HG02571 (cell line): Measurements from ENCODE around the gene RPS6KA5.
"Not testable (repeated sequence)": the region's sequence is repeated elsewhere in the genome, so short reads cannot be mapped to it uniquely, and the experiment has no call there.

Experiments used
- ATAC-seq: cut with Tn5 transposase; IDR thresholded peaks from one replicate; pipeline ENCODE4 v1.9.1; 2021; ENCODE audit warnings: mild to moderate bottlenecking, moderate library complexity; ENCODE audit not compliant: unreplicated experiment

The RPS6KA5 gene

DNA sequence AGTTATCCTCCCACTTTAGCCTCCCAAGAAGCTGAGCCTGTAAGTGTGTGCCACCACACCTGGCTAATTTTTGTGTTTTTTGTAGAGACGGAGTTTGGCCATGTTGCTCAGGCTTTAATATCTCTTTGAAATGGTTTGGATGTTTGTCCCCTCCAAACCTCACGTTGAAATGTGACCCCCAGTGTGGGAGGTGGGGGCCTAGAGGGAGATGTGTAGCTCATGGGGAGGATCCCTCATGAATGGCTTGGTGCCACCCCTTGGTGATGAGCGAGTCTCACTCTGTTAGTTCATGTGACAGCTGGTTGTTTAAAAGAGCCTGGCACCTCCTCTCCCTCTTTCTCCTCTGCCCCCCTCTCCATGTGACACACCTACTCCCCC lies 220.6 kb downstream of the RPS6KA5 start:
- no peak for ATAC-seq

DNA sequence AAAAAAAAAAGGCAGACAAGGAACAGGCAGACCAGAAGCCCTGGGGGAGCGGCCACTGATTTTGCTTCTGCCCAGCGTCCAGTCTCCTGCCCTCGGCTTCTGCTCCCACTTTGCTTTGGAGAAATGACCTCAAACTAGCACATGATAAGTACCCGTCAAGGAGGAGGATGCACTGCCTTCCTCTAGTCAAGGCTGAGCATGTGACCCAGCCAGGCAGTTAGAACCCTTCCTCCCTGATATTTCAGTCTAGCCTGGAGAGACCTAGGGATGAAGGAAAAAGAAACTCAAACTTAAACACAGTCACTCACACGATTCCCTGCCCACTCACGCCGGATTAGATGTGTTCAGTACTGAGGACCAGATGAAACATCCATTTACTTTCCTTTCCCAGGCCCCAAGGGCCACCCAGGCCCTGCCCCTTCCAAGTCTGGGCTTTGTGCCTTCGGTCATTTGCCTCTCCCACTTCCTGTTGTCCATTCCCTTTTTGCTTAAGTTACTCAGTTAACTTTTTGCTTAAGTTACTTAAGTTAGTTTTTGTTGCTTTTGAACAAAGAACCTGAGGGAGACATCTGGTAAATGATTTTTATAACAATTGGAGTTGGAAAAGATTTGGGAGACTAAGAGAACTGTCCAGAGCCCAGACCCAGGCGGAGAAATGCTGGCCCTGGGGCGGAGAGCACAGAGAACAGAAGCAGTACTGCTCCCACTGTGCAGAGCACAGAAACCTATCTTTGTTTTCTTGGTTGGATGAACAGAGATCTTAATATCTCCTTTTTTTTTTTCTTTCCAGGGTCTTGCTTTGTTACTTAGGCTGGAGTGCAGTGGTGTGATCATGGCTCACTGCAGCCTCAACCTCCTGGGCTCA lies 221.2 kb downstream of the RPS6KA5 start:
- ATAC-seq = no peak

DNA sequence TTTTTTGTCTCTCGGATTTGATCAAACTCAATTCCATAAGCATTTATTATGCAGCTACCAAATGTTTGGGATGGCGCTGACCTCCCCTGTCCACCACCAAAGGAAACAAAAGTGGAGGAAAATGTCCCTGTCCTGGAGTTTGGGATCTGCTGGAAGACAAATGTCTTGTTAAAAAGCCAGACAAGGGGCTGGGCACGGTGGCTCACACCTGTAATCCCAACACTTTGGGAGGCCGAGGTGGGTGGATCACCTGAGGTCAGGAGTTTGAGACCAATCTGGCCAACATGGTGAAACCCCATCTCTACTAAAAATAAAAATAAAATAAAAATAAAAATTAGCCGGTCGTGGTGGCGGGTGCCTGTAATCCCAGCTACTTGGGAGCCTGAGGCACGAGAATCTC lies 221.9 kb downstream of the RPS6KA5 start:
- not testable (repeated sequence) for ATAC-seq

DNA sequence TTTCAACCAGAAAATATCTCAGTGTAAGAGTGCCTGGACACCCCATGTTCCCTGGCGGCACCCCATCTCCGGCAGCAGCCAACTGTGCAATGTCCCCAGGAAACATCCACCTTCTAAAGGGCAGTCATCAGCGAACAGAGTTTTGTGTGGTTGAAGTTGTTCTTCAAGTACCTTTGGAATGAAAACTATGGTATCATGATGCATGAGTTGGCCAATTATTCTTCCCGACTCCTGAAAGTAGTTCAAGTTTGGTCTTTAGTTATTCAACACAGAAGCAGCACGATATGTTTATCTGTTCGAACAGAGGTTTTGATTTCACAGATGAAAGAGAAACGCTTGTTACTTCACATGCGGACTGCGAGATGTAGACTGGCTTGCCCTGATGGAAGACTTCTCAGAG lies 223.1 kb downstream of the RPS6KA5 start:
- no peak for ATAC-seq

DNA sequence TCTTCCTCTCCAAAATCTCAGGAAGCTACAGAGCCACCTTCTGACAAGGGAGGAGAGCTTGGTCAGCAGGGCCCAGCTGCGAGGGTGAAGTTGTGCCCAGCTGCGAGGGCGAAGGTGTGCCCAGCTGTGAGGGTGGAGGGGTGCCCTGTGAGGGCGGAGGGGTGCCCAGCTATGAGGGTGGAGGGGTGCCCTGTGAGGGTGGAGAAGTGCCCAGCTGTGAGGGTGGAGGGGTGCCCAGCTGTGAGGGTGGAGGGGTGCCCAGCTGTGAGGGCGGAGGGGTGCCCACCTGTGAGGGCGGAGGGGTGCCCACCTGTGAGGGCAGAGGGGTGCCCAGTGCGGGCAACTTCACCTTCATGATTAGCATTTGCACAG lies 223.8 kb downstream of the RPS6KA5 start:
- ATAC-seq = no peak

DNA sequence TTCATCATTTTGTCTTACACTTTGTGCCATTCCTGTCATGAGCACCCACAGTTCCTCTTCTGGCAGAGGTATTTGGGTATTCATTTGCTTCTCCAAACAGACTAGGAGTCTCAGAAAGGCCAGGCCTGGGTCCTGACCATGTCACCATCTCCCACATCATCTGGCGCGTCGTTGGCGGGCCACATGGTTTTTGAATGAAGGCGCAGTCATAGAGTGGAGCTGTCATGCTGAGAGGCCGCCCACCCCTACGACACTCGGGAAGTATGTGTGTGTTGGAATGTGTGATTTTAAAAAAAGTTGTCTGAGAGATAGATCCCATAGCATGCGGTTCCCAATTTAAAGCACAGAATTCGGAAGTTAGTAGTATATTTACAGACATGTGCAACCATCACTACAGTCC lies 228.6 kb downstream of the RPS6KA5 start:
- no peak for ATAC-seq

DNA sequence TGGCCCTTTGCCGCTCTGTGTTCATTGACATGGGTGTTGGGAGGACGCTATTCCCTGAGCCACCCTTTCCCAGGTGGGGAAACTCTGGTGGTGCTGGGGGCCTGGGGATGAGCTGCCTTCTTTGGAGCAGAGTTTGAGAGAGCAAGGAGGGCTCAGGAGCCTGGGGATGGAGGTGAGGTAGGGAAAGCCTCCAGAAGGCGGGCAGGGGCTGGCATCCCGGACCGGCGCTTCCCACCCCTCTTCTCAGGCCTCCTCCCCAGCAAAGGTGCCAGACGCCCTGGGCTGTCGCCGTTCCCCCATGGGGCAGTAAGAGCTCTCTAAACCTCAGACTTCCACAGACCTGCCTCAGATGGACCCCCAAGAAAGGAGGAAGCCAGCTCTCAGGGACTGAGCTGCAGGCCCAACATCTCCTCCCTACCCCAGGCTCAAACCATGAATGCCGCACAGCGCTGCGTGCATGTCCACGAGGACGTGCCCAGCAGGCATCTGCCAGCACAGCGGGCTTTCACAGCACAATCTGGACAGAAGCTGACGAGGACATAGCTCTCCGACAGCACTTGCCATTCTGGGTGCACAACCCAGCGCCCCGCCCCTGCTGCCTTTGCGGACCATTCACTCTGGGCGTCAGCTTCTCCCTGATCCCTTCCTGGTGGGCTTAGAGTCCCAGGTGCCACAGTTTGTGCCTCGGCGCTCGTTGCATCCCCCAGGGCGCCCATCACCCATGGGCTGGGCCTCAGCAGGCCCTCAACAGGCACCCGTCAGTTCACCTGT lies 229.3 kb downstream of the RPS6KA5 start:
- ATAC-seq = no peak

DNA sequence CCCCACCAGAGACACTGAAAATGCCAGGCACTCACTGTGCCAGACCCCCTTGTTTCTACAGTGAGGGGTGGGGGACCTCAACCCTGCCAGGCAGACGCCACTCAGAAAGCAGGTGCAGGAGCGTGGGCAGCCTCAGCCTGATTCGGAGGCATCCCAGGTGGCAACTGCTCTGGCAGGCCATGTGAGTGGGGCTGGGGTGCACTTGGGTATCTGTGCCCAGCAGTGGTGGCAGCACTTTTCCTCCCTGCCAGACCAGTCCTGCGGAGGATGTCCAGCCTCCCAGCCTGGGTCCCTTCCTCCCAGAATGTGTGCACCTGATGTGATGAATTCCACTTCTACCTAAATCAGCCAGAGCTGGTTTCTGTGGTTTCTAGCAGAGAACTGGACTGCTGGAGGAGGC lies 230.8 kb downstream of the RPS6KA5 start:
- ATAC-seq = no peak

DNA sequence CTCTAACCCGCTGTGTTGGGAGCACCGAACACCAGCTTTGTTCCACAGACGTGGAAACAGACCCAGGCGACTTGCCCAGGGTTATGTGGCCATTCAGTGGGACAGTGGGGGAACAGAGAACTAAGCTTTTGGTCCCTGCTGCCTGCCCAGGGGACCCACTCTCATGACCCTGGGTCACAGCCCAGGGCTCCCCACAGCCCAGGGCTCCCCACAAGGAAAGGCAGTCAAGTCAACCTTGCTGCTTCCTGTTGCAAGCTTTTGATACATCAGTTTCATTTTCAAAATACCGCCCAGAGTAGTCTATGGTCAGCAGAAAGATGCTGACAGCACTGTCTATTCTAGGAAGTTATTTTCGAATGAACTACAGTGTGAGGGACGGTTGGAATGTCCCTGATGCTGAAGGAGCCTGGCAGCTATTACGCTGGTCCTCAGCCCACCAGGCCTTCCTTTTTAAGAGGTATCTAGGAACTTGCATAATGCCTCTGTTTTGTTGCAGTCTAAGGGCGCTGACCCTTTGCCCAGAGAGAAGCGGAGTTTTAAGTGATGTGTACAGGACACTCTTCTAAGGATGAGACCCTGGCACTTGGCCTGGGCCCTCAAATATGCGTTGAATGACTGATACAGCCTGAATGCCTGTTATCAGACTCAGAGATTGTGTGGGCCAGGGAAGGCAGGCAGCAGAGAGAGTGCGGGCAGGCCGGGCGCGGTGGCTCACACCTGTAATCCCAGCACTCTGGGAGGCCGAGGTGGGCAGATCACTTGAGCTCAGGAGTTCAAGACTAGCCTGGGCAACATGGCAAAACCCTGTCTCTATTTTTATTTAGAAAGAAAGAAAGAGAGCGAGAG lies 231.6 kb downstream of the RPS6KA5 start:
- ATAC-seq = no peak

DNA sequence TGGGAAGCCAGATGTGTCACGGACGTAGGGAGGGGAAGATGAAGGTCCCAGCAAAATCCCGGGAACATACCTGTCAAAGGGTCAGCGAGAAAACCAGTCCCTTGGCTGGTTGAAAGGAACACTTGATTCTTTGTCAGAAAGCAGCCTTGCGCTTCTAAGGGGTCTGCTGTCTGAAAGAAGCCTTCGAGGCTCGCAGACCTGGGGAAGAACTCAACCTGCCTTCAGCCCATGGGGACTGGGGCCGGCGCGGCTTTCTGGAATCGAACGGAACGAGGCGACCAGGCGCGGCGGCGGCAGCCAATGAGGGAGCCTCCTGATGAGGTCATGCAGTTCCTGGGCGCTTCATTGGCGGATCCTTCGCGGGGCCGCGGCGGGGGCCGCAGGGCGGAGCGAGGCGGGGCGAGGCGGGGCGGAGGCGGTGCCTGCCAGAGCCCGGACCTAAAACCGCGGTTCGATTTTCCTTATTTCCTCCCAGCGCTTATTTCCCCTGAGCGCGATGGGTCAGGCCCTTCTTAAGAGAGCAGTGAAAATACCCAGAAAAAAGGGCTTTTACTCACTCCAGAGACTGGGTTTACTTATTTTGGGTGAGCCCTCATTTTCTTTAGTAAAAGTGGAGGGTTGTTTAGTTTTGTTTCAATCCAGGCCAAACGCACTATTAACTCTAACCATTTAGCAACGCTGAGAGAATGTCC lies 232.4 kb downstream of the RPS6KA5 start:
- ATAC-seq = peak; percentile 99

DNA sequence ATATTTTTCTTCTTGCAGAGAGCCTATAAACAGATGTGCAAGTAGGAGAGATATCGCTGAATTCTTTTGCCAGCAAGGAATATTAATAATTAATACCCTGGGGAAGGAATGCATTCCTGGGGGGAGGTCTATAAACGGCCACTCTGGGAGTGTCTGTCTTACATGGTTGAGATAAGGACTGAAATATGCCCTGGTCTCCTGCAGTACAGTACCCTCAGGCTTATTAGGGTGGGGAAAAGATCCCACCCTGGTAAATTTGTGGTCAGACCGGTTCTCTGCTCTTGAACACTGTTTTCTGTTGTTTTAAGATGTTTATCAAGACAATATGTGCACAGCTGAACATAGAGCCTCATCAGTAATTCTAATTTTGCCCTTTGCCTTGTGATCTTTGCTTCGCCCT lies 236.9 kb downstream of the RPS6KA5 start:
- not testable (repeated sequence) for ATAC-seq

DNA sequence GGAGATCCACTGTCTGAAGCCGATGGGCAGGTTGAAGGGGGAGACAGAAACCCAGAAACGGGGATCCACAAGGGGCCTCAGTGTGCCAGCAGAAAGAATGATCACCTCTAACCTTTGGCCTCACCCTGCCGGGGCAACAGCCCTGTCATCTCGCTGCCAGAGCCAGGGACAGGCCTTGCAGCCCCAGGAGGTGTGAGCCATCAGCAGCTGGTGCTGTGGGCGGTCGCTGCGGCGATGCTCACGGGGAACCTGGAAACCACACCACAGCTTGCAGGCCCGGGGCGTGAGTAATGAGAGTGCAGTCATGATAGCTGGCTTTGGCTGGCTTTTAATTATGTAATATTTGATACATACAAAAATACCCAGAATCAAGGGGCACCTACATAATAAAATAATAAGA lies 239.5 kb downstream of the RPS6KA5 start:
- ATAC-seq = no peak

DNA sequence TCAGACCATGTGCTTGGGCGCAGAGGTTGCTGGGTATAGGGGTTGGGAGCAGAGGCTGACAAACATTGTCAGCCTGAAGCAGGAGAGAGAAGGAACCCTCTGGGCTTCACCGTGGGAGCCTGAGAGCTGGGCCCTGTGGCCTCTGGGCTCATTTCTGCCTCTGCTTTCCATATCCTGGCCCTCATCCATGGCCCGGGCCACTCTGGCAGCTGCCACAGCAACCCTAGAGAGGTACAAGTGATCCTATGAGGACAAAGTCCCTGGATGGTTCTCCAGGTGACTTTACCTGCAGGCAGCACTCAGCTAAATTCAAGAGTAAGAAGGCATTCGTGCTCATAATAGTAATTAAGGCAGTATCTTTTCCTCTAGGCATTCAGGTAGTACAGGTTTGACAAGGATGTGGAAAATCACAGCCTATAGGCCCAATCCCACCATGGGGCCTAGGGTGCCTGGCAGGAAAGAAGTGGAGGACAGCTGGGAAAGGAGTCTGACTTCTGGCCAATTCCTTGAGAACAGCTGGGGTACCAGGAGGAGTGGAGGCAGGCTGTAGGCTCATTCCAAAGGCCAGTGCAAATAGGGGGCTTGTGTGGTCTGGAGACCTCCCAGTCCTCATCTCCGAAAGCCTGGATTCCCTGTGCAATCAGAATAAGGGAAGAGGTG lies 240.6 kb downstream of the RPS6KA5 start:
- no peak for ATAC-seq

DNA sequence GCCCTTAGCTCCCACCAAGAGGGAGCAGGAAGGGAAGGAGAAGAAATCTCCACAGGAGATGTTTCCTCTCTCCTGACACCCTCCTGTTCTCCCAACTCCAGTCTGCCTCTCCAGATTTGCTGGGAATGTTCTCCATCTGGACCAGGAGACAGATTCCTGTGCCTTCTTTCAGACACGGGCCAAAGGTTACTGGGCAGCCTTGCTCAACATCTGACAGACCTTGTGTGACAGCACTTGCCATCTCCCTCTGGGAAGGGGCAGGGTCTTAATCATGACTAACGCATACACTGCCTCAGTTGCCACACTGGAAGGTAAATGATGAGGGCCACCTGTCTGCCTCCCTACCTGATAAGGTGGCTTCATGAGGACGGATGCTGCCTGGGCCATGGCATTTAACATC lies 241.7 kb downstream of the RPS6KA5 start:
- no peak for ATAC-seq

DNA sequence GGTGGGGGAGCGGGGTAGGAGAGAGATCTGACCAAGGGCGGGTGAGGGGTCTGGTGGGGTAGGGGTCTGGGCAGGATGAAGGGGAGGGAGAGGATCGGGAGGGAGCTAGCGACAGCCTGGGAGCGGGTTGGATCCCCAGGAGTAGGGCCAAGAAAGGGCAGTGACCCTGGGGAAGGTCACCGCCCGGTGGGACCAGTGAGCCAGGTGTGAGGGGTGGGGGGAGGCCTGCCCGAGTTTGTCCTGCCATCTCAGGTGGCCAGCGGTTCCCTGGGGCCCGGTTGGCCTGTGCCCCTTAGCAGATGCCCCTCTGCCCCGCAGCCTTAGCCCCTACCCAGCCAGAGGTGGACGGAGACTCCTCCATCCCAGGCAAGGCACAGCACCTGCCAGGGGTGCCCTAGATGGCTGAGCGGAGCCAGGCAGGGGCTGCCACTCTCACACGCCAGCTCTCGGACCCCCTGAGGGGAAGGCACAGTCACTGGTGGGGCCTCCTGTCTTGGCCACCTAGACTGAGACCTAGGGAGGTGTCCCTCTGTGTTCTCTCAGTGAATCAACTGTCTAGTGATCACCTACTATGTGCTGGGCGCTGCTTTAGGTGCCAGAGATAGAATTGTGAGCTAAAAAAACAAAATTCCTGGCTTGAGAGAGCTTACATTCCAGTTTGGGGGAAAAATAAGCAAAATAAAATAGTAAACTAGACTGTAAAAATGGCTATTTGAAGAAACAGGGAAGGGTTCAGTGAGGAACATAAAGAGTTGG lies 243.6 kb downstream of the RPS6KA5 start:
- ATAC-seq = no peak

DNA sequence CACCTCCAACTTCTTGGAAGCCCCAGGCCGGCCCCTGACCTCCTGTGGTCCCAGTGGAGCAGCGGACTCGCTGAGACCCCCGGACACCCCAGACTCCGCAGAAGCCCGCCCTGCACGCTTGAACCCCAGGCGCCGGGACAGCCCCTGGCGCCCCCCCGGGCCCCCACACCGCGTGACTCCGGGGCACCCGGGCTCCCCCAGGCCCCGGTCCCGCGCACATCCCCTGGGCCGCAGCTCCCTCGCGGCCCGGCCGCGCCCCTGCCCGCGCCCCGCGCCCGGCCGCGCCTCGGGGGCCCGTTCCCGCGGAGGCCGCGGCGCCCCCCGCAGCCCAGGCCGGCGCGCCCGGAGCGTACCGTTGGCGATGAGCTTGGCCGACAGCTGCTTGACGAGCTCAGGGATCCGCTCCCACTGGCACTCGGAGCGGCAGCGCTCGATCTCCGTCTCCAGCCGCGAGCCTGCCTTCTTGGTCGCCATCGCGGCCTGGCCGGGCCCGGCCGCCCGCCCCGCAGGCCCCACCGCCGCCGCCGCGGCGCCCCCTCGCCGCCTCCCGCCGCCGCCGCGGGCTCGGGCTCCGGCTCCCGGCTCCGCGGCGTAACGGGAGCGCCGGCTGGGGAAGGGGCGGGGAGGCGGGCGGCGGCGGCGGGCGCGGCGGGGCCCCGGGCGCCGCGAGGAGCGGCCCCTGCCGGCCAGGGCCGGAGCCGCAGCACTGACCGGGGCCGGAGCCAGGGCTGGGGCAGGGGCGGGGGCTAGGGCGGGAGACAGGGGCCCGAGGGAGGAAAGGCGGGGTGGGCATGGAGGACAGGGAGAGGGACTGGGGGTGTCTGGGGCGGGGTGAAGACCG lies 244.4 kb downstream of the RPS6KA5 start, which contains the start of gene TTC7B:
TSS of gene TTC7B (minus strand) at position 609 of the 841 bp plus-strand sequence. CDS start at position 474, 135 bp downstream.
- ATAC-seq = no peak

DNA sequence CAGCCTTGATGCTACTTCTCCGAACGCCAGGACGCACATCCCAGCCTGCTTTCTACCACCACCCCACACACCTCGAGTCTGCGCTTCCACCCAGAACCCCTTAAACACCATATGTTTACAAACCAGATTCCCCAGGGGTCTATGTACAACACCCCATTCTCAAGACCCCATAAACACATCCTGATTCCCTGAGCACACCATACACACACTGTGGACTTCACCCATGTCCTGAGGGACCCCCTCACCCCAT lies 244.9 kb downstream of the RPS6KA5 start:
- no peak for ATAC-seq

DNA sequence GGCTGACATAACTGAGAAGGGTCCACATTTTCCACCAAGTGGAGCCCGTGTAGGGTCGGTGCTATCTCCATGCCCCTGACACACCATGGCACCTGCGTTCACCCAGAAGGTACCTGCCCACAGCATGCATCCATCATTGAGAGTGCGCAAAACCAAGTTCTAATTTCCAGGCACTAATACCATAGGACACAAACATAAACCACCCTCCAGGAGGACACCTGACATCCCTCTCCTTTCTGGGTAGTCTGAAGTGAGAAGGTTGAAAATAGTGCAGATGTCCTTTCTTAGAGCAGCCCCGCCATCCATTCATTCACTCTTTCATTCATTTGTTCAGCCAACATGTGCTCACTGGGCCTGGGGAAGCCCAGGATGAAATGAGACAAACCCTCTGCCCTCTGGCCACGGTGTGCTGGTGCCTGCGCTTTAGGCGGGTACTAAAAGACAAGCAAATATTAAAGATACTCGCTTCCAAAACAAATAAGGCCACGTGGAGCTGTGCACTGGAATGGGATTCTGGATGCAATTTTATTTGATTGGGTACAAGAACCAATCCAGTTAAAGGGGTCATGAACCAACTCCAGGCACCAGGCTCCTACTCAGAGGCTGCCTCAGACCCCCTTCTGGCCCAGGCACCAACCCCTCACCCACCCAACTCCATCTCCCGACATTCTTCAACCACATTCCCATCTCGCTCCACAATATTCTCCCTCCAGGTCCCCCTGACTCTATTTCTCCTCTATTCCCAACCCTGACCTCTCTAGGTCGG lies 245.5 kb downstream of the RPS6KA5 start:
- no peak for ATAC-seq
